Glutamatergic neuron (in vitro differentiated cells): ENCODE data around the gene CBX5. TPM values are rescaled to one million over a fixed set of nuclear protein-coding genes. Genes with fewer than 3 reads are reported as not detected.
A peak's percentile ranks its signal among the peaks of the same experiment; 100 is the strongest.
"Not testable (repeated sequence)": the region's sequence is repeated elsewhere in the genome, so short reads cannot be mapped to it uniquely, and the experiment has no call there.

Experiments
- DNase-seq: peaks from one replicate; pipeline ENCODE4 v3.0.0; 2022
- H3K27ac Mint-ChIP-seq: one replicate; pipeline ENCODE4 v1.8.0; 2020; ENCODE audit warnings: mild to moderate bottlenecking, mixed read lengths, inconsistent platforms; ENCODE audit not compliant: unreplicated experiment
- H3K27me3 Mint-ChIP-seq: one replicate; pipeline ENCODE4 v1.8.0; 2020; ENCODE audit warnings: mild to moderate bottlenecking, moderate library complexity, mixed read lengths, inconsistent platforms; ENCODE audit not compliant: unreplicated experiment
- H3K36me3 Mint-ChIP-seq: one replicate; pipeline ENCODE4 v1.8.0; 2020; ENCODE audit warnings: mild to moderate bottlenecking, mixed read lengths, inconsistent platforms; ENCODE audit not compliant: unreplicated experiment
- H3K4me1 Mint-ChIP-seq: one replicate; pipeline ENCODE4 v1.8.0; 2020; ENCODE audit warnings: mild to moderate bottlenecking, low read depth, mixed read lengths, inconsistent platforms; ENCODE audit not compliant: unreplicated experiment
- H3K4me3 Mint-ChIP-seq: one replicate; pipeline ENCODE4 v1.8.0; 2020; ENCODE audit warnings: mild to moderate bottlenecking, mixed read lengths, inconsistent platforms; ENCODE audit not compliant: unreplicated experiment
- H3K9me3 Mint-ChIP-seq: one replicate; pipeline ENCODE4 v1.8.0; 2020; ENCODE audit warnings: mild to moderate bottlenecking, moderate library complexity, mixed read lengths, inconsistent platforms; ENCODE audit not compliant: unreplicated experiment
- CTCF ChIP-seq: fragments of 200-600 bp; sonication (generic); IDR thresholded peaks from one replicate; pipeline ENCODE4 v1.5.0; 2021; ENCODE audit not compliant: partially characterized antibody, unreplicated experiment
- total RNA-seq: library from RNA; stranded (reverse); fragmentation: NEBNext Ultra II Directional; extraction: Animal tissue kit (Norgen Biotek cat#: 25700); gene quantifications from one replicate; pipeline ENCODE4 v1.2.1, GENCODE V29; 2021; ENCODE audit not compliant: unreplicated experiment

Gene CBX5
- total RNA-seq, 1 donor from 2014 or later, result 225 TPM

- H3K4me3 Mint-ChIP-seq, result no peak overlapping the region
- no peaks in the 10 kb centered on the region for H3K27me3 Mint-ChIP-seq
- peaks cover 10% of the 10 kb centered on the region for H3K36me3 Mint-ChIP-seq
- TF ChIP-seq CTCF, result no peak
- peaks cover 12% of the 10 kb centered on the region for H3K4me1 Mint-ChIP-seq
- H3K27ac Mint-ChIP-seq, result no peak overlapping the region
- no peak for DNase-seq
- peaks cover 4% of the 10 kb centered on the region for H3K9me3 Mint-ChIP-seq
These were observed 40.3 kb downstream of the CBX5 start for GRCh38 chr12:54239620-54240019.

- Mint-ChIP-seq H3K4me3 (no peak overlapping the region), H3K4me1 (peaks cover 12% of the 10 kb centered on the region), H3K36me3 (peaks cover 10% of the 10 kb centered on the region), H3K9me3 (peaks cover 6% of the 10 kb centered on the region), H3K27ac (peak overlapping the region; percentile 64), H3K27me3 (no peaks in the 10 kb centered on the region)
- DNase-seq, result no peak
- no peak for TF ChIP-seq CTCF
These were observed 41.4 kb downstream of the CBX5 start for GRCh38 chr12:54238531-54238930.

- peak; percentile 28 for TF ChIP-seq CTCF
- Mint-ChIP-seq H3K27ac (no peak overlapping the region), H3K4me1 (peaks cover 17% of the 10 kb centered on the region), H3K27me3 (no peaks in the 10 kb centered on the region), H3K36me3 (no peaks in the 10 kb centered on the region), H3K4me3 (no peak overlapping the region), H3K9me3 (peaks cover 4% of the 10 kb centered on the region)
- DNase-seq, result no peak
These were observed 47.1 kb downstream of the CBX5 start for GRCh38 chr12:54232790-54233189.

- not testable (repeated sequence) for H3K27ac Mint-ChIP-seq, H3K36me3 Mint-ChIP-seq, DNase-seq, H3K27me3 Mint-ChIP-seq, H3K9me3 Mint-ChIP-seq
- Mint-ChIP-seq H3K4me3 (peak overlapping the region; percentile 14), H3K4me1 (peaks cover 26% of the 10 kb centered on the region)
These were observed 48.7 kb downstream of the CBX5 start for GRCh38 chr12:54231269-54231668.

GRCh38 chr12:54230555-54230954 lies 49.4 kb downstream of the CBX5 start:
- DNase-seq, result no peak
- TF ChIP-seq CTCF, result no peak
- Mint-ChIP-seq H3K4me3 (no peak overlapping the region), H3K4me1 (peaks cover 29% of the 10 kb centered on the region), H3K36me3 (no peaks in the 10 kb centered on the region), H3K27ac (no peak overlapping the region), H3K9me3 (peaks cover 4% of the 10 kb centered on the region), H3K27me3 (peaks cover 3% of the 10 kb centered on the region)
